IPS-15b (cell line): ENCODE data around the gene SRSF5.
"Not testable (repeated sequence)": the region's sequence is repeated elsewhere in the genome, so short reads cannot be mapped to it uniquely, and the experiment has no call there.

Experiments used
- H3K27me3 ChIP-seq: one replicate; pipeline ENCODE4 v1.6.1; 2013; ENCODE audit warnings: low read length; ENCODE audit not compliant: control insufficient read depth, insufficient read depth
- H3K36me3 ChIP-seq: one replicate; pipeline ENCODE4 v1.6.1; 2013; ENCODE audit warnings: low read length; ENCODE audit not compliant: control insufficient read depth, insufficient read depth
- H3K4me1 ChIP-seq: one replicate; pipeline ENCODE4 v1.6.1; 2013; ENCODE audit warnings: mild to moderate bottlenecking, low read length; ENCODE audit not compliant: control insufficient read depth, insufficient read depth
- H3K4me3 ChIP-seq: one replicate; pipeline ENCODE4 v1.5.1; 2013; ENCODE audit warnings: low read depth, low read length
- H3K9ac ChIP-seq: one replicate; pipeline ENCODE4 v1.6.1; 2013; ENCODE audit warnings: low read depth, mild to moderate bottlenecking, low read length
- H3K9me3 ChIP-seq: one replicate; pipeline ENCODE4 v1.6.1; 2013; ENCODE audit warnings: mild to moderate bottlenecking, low read length; ENCODE audit not compliant: control insufficient read depth, insufficient read depth

The SRSF5 gene

GRCh38 chr14:69766984-69767368 lies at the start of gene SRSF5:
Gene SRSF5 (plus strand): TSS chr14:69767142. CDS start chr14:69768157, 1,015 bp downstream.
- Histone ChIP-seq H3K36me3 (peaks cover 35% of the 10 kb centered on the region), H3K9me3 (no peaks in the 10 kb centered on the region), H3K4me1 (peaks cover 7% of the 10 kb centered on the region), H3K27me3 (no peaks in the 10 kb centered on the region), H3K4me3 (peak within 1 kb of the TSS; percentile 82), H3K9ac (peak within 1 kb of the TSS; percentile 99)

- not testable (repeated sequence) for H3K36me3 ChIP-seq, H3K9ac ChIP-seq, H3K9me3 ChIP-seq, H3K27me3 ChIP-seq, H3K4me3 ChIP-seq
- H3K4me1 ChIP-seq = peaks cover 11% of the 10 kb centered on the region
Measured at GRCh38 chr14:69718614-69719013, 48.3 kb upstream of the SRSF5 start.

GRCh38 chr14:69719501-69719951 lies 47.4 kb upstream of the SRSF5 start:
- Histone ChIP-seq H3K9me3 (no peaks in the 10 kb centered on the region), H3K4me3 (no peak overlapping the region), H3K36me3 (no peaks in the 10 kb centered on the region), H3K4me1 (peaks cover 2% of the 10 kb centered on the region), H3K27me3 (no peaks in the 10 kb centered on the region), H3K9ac (no peak overlapping the region)

- Histone ChIP-seq H3K9me3 (no peaks in the 10 kb centered on the region), H3K9ac (no peak overlapping the region), H3K4me3 (no peak overlapping the region), H3K4me1 (no peaks in the 10 kb centered on the region), H3K27me3 (peaks cover 4% of the 10 kb centered on the region), H3K36me3 (no peaks in the 10 kb centered on the region)
Measured at GRCh38 chr14:69720912-69721311, 46.0 kb upstream of the SRSF5 start.

- H3K9me3 ChIP-seq = no peaks in the 10 kb centered on the region
- peaks cover 13% of the 10 kb centered on the region for H3K27me3 ChIP-seq
- peaks cover 2% of the 10 kb centered on the region for H3K4me1 ChIP-seq
- H3K4me3 ChIP-seq = peak overlapping the region; percentile 41
- no peak overlapping the region for H3K9ac ChIP-seq
- H3K36me3 ChIP-seq = no peaks in the 10 kb centered on the region
Measured at GRCh38 chr14:69726761-69727511, 40.0 kb upstream of the SRSF5 start.

GRCh38 chr14:69727860-69728259 lies 39.1 kb upstream of the SRSF5 start:
- Histone ChIP-seq H3K9me3 (no peaks in the 10 kb centered on the region), H3K9ac (no peak overlapping the region), H3K36me3 (no peaks in the 10 kb centered on the region), H3K4me3 (no peak overlapping the region), H3K4me1 (peaks cover 2% of the 10 kb centered on the region), H3K27me3 (peaks cover 13% of the 10 kb centered on the region)

GRCh38 chr14:69731919-69732598 lies 34.9 kb upstream of the SRSF5 start:
- H3K4me1 ChIP-seq, H3K36me3 ChIP-seq, H3K27me3 ChIP-seq, H3K9me3 ChIP-seq, H3K9ac ChIP-seq, H3K4me3 ChIP-seq: not testable (repeated sequence)

GRCh38 chr14:69736405-69736804 lies 30.5 kb upstream of the SRSF5 start:
- H3K9me3 ChIP-seq, H3K4me3 ChIP-seq, H3K4me1 ChIP-seq, H3K27me3 ChIP-seq, H3K36me3 ChIP-seq, H3K9ac ChIP-seq: not testable (repeated sequence)

- H3K9me3 ChIP-seq = peaks cover 5% of the 10 kb centered on the region
- H3K4me1 ChIP-seq = peaks cover 2% of the 10 kb centered on the region
- H3K36me3 ChIP-seq = no peaks in the 10 kb centered on the region
- no peak overlapping the region for H3K9ac ChIP-seq
- no peak overlapping the region for H3K4me3 ChIP-seq
- H3K27me3 ChIP-seq = no peaks in the 10 kb centered on the region
Measured at GRCh38 chr14:69741055-69741454, 25.9 kb upstream of the SRSF5 start.

- no peaks in the 10 kb centered on the region for H3K36me3 ChIP-seq
- H3K27me3 ChIP-seq = no peaks in the 10 kb centered on the region
- no peak overlapping the region for H3K9ac ChIP-seq
- no peak overlapping the region for H3K4me3 ChIP-seq
- no peaks in the 10 kb centered on the region for H3K9me3 ChIP-seq
- H3K4me1 ChIP-seq = peaks cover 2% of the 10 kb centered on the region
Measured at GRCh38 chr14:69749956-69750355, 17.0 kb upstream of the SRSF5 start.

- Histone ChIP-seq H3K9me3 (no peaks in the 10 kb centered on the region), H3K4me3 (no peak overlapping the region), H3K4me1 (peaks cover 2% of the 10 kb centered on the region), H3K27me3 (no peaks in the 10 kb centered on the region), H3K36me3 (no peaks in the 10 kb centered on the region), H3K9ac (no peak overlapping the region)
Measured at GRCh38 chr14:69750495-69750894, 16.4 kb upstream of the SRSF5 start.

GRCh38 chr14:69752773-69753172 lies 14.2 kb upstream of the SRSF5 start:
- Histone ChIP-seq H3K27me3 (no peaks in the 10 kb centered on the region), H3K9ac (peak overlapping the region; percentile 24), H3K36me3 (no peaks in the 10 kb centered on the region), H3K4me1 (peaks cover 2% of the 10 kb centered on the region), H3K9me3 (no peaks in the 10 kb centered on the region), H3K4me3 (no peak overlapping the region)
